Measurements from ENCODE around the gene CGB2. TPM values are rescaled to one million over a fixed set of nuclear protein-coding genes. Genes with fewer than 3 reads are reported as not detected.

Gene CGB2
- total RNA-seq, 5 donors from 2014 or later (not counting 1 experiment from before 2014, with no cell fraction given) = not detected

- no peak overlapping the region for H3K27ac Mint-ChIP-seq
- ChIA-PET POLR2A (no interaction called here), CTCF (no interaction called here)
- no peak overlapping the region for H3K4me3 ChIP-seq (ENCODE audit: control insufficient read depth in 1 of 2, extremely low read depth in 1 of 2, low read length in 1 of 2)
- DNase-seq (no peak), ATAC-seq (replicated peaks in 1 of 4) (no peak)
- peaks cover 7 to 14% of the 10 kb centered on the region in 2 donors for H3K27me3 Mint-ChIP-seq
- no peak overlapping the region for H3K27ac ChIP-seq (ENCODE audit: low read length)
- no peaks in the 10 kb centered on the region for H3K36me3 ChIP-seq (ENCODE audit: control insufficient read depth in 2 of 2, extremely low read depth in 1 of 2, insufficient read depth in 1 of 2, low read length in 1 of 2)
- no peaks in the 10 kb centered on the region for H3K9me3 ChIP-seq
- H3K36me3 Mint-ChIP-seq = peaks cover 1% of the 10 kb centered on the region
- H3K4me3 Mint-ChIP-seq = no peak overlapping the region
- H3K4me1 ChIP-seq (ENCODE audit: control insufficient read depth in 1 of 2, extremely low read depth in 1 of 2, insufficient read depth in 2 of 2, low read length in 2 of 2) = peaks cover 4 to 12% of the 10 kb centered on the region in 2 experiments
- no peaks in the 10 kb centered on the region for H3K9me3 Mint-ChIP-seq
- peaks cover 0 to 26% of the 10 kb centered on the region in 2 experiments for H3K27me3 ChIP-seq (replicated peaks in 1 of 2; ENCODE audit: control insufficient read depth in 2 of 2, extremely low read depth in 1 of 2, insufficient read depth in 2 of 2, low read length in 1 of 2)
- H3K4me1 Mint-ChIP-seq = peaks cover 10 to 17% (median 16%) of the 10 kb centered on the region in 3 donors
- 86% methylated on average over 1 of the region's 1 CpG for WGBS (ENCODE audit: insufficient coverage)
Measured at GRCh38 chr19:49081273-49081672, 49.6 kb downstream of the CGB2 start.

Other genes starting within 250 kb of the CGB2 start
- 10 to 100 TPM; 21.5 to 40.6 (median 36.6) TPM for gene BCAT2, start 220.9 kb upstream of the CGB2 start, total RNA-seq
- gene HSD17B14, start 195.4 kb upstream of the CGB2 start, total RNA-seq = 1 to 10 TPM in 2 of 5 donors, under 1 TPM in 2, not detected in 1; 0.58 to 2.1 (median 1.1) TPM
- 10 to 100 TPM in 1 of 5 donors, 1 to 10 TPM in 4; 2.7 to 11.8 (median 5.2) TPM for gene PLEKHA4, start 163.3 kb upstream of the CGB2 start, total RNA-seq
- 100 to 1,000 TPM in 2 of 5 donors, 10 to 100 TPM in 3; 74.4 to 713 (median 93.6) TPM for gene PPP1R15A, start 159.5 kb upstream of the CGB2 start, total RNA-seq
- under 1 TPM in 1 of 5 donors, not detected in 4; 0.26 TPM for gene TULP2, start 133.1 kb upstream of the CGB2 start, total RNA-seq
- 100 to 1,000 TPM; 122 to 177 (median 165) TPM for gene NUCB1, start 131.6 kb upstream of the CGB2 start, total RNA-seq
- 1 to 10 TPM in 4 of 5 donors, under 1 TPM in 1; 0.93 to 1.7 (median 1.2) TPM for gene DHDH, start 98.2 kb upstream of the CGB2 start, total RNA-seq
- gene BAX, start 77.0 kb upstream of the CGB2 start, total RNA-seq = 100 to 1,000 TPM in 3 of 5 donors, 10 to 100 TPM in 2; 76.6 to 201 (median 183) TPM
- gene FTL, start 66.6 kb upstream of the CGB2 start, total RNA-seq = 1,000 to 10,000 TPM in 2 of 5 donors, 100 to 1,000 TPM in 3; 594 to 1,085 (median 906) TPM
- 10 to 100 TPM; 28.1 to 58.9 (median 52.4) TPM for gene GYS1, start 38.6 kb upstream of the CGB2 start, total RNA-seq
- 10 to 100 TPM; 20.3 to 48.7 (median 41.4) TPM for gene RUVBL2, start 38.0 kb upstream of the CGB2 start, total RNA-seq
- under 1 TPM in 1 of 5 donors, not detected in 4; 0.57 TPM for gene LHB, start 14.8 kb upstream of the CGB2 start, total RNA-seq
- gene CGB3, start 7.6 kb upstream of the CGB2 start, total RNA-seq = not detected
- gene CGB1, start 5.0 kb downstream of the CGB2 start, total RNA-seq = not detected
- gene CGB5, start 12.0 kb downstream of the CGB2 start, total RNA-seq = not detected
- gene CGB8, start 17.2 kb downstream of the CGB2 start, total RNA-seq = not detected
- gene CGB7, start 25.9 kb downstream of the CGB2 start, total RNA-seq = not detected
- not detected for gene NTF4, start 32.9 kb downstream of the CGB2 start, total RNA-seq
- not detected for gene KCNA7, start 40.8 kb downstream of the CGB2 start, total RNA-seq
- gene SNRNP70, start 53.6 kb downstream of the CGB2 start, total RNA-seq = 100 to 1,000 TPM; 406 to 704 (median 645) TPM
- gene LIN7B, start 82.5 kb downstream of the CGB2 start, total RNA-seq = 10 to 100 TPM in 3 of 5 donors, 1 to 10 TPM in 2; 8.1 to 17.8 (median 12.9) TPM
- gene C19orf73, start 87.3 kb downstream of the CGB2 start, total RNA-seq = 1 to 10 TPM; 2.1 to 3.7 (median 2.5) TPM
- gene PPFIA3, start 87.7 kb downstream of the CGB2 start, total RNA-seq = 1 to 10 TPM; 3.8 to 4.7 (median 4.1) TPM
- gene HRC, start 123.5 kb downstream of the CGB2 start, total RNA-seq = not detected
- gene TRPM4, start 125.9 kb downstream of the CGB2 start, total RNA-seq = under 1 TPM in 3 of 5 donors, not detected in 2; 0.43 to 0.89 (median 0.50) TPM

Data from T-cell (primary cell).